GM12891 (cell line): ENCODE measurements around the gene ADGRV1.

Experiments
- PAX5 ChIP-seq: IDR thresholded peaks from 2 replicates; pipeline ENCODE4 v1.6.1; 2011; ENCODE audit warnings: low read length, moderate library complexity, mild to moderate bottlenecking; ENCODE audit not compliant: insufficient read depth, severe bottlenecking
- POLR2A ChIP-seq: IDR thresholded peaks from 2 replicates; pipeline ENCODE4 v1.6.1; 2011; ENCODE audit warnings: low read depth, low read length, control low read depth
- POLR2AphosphoS5 ChIP-seq: IDR thresholded peaks from 2 replicates; pipeline ENCODE4 v1.6.1; 2011; ENCODE audit warnings: low read depth, low read length, control low read depth
- POU2F2 ChIP-seq: IDR thresholded peaks from 2 replicates; pipeline ENCODE4 v1.6.1; 2011; ENCODE audit warnings: low read depth, mild to moderate bottlenecking, control low read depth, low read length, moderate library complexity
- SPI1 ChIP-seq: IDR thresholded peaks from 2 replicates; pipeline ENCODE4 v1.6.1; 2011; ENCODE audit warnings: low read depth, low read length, control low read depth
- TAF1 ChIP-seq: IDR thresholded peaks from 2 replicates; pipeline ENCODE4 v1.6.1; 2011; ENCODE audit warnings: low read depth, low read length, control low read depth

GRCh38 chr5:91129748-91130147, 571.2 kb downstream of the ADGRV1 start:
- TF ChIP-seq POLR2A: no peak
- no peak for TF ChIP-seq SPI1
- no peak for TF ChIP-seq POLR2AphosphoS5
- TF ChIP-seq TAF1: no peak
- TF ChIP-seq POU2F2: no peak
- TF ChIP-seq PAX5: no peak
